Head of caudate nucleus (tissue), 42 donors: ENCODE data around the gene ARL5C.

Experiments used
- DNase-seq, 42 donors: peaks; one replicate each; pipeline versions ENCODE4 v3.0.0 to v3.0.0-alpha.2; 2020 to 2021; ENCODE audit warnings: mixed read lengths in 7 of 42
- intact Hi-C: fragments of 100-400 bp; cut with DNase I; formaldehyde crosslinking; loops from one replicate; pipeline ENCODE4 v1.15.0; 2022

ARL5C gene

DNA sequence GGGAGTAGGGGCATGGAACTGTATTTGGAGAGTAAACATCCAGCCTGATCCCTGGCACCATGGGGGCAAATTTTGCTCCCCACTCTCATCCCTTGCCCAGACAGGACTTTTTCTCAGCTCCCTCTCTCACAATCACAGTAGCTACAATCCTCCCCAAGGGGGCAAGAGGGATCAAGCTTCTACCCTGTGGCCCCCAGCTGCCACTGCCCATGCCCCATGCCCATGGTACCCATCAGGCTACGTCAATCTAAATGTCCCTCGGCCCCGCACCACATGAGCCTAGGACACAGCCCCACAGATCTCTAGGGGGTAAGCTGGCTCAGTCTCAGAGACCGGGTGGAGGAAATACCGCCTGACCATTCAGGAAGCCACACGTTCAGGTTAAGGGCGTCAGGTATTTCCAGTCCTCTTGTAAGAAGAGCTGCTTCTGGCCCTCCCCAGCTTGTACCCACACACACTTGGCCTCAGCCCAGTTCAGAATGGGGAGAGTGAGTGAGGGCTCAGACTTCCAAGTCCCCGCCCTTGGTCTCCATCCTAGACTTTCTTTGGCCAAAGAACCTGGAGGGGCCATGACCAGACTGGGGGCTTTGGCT lies 29.7 kb upstream of the ARL5C start:
- DNase-seq: peak in 1 of 42 donors; percentile 44
- intact Hi-C loops: no loop called here

DNA sequence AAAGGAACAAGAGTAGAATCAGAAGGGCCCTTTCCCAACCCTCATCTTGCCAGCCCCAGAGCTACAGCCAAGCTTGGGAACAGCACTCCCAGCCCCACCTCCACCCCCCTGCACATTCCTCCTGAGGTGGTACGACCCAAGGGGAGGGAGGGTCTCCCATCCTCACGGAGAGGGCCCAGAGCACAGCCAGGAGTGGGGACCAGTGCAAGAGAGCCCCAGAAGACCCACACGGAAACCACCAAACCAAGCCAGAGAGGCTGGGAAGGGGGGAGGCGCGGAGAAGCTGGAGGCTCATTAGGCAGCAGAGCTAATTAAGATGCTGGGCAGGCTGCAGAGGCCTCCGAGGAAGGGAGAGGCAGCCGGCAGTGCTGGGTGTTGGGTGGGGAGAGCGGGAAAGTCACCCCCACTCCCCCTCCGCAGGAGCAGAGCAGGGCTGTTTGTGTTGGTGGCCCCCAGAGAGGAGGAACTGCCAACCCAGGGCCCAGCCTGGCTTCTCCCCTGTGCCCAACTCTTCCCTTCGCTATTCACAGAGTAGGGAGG lies 29.1 kb upstream of the ARL5C start:
- intact Hi-C loops: no loop called here
- peak in 28 of 42 donors; percentile 31 to 82 (median 59) for DNase-seq

DNA sequence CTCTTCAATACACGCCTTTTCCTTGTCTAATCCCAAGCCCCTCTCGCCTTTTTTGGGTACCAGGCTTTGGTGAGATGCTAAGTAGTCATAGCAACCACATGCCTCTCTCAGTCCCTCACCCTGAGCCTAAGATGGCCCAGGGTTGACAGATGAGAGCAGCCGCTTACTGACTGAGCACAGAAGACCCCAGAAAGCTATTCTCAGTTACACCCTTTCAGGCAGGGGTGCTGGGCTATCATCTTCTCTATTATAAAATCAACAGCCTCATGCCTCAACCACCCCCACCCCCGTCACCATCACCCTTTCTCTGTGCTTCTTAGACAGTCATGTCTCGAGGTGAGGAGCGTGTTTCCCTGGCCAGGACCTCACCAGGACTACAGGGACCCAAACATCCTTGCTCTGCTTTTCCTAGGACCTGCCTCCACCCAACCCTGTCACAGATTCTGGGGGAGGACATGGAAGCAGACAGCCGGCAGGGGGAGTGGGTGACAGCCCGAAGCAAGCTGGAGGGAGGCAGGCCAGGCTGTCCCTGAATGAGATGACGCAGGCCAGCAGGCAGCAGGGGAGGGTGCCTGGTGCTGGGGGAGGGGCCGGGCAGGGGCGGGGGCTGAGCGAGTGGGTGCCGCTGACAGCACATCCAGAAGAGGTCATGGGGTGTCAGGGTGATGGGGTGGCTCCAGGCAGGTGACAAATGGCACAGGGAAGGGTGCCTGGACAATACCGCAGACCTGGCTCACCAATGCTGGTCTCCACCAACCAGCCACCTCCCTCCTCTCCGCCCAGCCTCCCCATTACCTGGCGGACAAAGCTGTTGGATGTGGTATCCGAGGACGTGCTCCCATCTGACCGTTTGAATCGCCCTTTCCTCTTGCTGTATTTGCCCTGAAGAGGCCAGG lies 28.4 kb upstream of the ARL5C start:
- DNase-seq: peak; percentile 55 to 94 (median 80)
- intact Hi-C loops: no loop called here

DNA sequence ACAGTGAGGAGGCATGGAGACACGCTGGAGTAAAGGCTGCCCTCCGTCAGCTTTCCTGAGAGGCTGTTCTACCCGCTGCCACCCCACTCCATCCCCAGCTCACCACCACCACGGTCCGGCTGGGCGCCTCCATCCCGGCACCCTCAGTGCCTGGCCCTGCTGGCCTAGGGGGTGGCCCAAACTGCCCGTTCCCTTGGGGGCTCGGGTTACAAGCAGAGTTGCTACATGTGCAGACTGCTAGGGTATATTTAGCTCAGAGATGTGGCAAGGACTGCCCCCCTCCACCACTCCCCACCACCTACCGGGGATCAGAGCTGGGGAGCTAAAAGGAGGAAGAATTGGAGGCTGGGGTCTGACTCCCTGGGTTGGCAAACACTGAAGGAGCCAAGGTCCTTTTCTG lies 27.4 kb upstream of the ARL5C start:
- intact Hi-C loops: no loop called here
- no peak for DNase-seq

DNA sequence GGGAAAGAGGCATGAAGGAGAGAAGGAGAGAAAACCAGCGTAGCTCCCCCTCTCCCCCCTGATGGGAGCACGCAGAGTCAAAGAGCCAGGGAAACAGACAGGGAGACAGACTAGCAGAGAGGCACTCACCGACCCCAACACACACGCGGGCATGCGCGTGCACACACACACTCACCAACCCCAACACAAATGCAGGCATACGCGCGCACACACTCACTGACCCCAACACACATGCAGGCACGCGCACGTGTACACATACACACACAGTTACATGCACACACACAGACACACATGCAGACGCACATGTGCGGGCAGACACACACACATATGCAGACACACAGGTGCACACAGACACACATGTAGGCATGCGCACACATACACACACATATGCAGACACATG lies 26.9 kb upstream of the ARL5C start:
- DNase-seq: no peak
- intact Hi-C loops: no loop called here

DNA sequence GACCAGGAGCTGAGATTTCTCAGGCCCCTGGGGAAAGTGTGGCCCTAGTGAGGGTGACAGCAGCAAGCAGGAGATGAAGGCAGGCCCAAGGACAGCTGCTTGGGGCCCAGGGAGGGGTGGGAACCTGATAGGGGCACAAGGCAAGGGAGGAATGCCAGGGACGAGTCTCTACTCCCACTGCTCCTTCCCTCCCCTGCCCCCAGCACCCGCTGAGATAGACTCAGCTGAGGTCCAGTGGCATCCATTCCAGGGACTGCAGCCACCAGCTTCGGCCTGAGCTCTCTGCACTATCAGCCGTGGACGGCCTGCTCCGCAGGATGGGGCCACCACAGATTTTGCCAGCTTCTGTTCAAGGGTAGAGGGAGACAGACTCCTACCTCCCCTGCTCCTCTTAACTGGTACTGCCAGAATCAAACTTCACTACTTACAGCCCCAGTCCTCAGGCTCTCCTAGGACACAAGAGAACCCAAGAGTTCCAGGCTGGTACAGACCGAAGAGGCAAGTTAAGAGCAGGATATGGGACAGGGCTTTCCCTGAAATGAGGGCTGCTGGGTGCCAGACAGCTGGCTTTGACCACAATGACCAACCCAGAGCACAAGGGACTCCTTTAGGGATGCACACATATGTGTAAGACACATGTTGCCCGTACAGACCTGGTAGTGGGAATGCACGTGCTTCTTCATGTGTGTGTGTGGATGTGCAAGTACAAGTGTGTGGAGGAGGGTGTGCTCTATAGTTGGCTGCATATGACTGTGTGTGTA lies 26.0 kb upstream of the ARL5C start:
- intact Hi-C loops: no loop called here
- DNase-seq: no peak

DNA sequence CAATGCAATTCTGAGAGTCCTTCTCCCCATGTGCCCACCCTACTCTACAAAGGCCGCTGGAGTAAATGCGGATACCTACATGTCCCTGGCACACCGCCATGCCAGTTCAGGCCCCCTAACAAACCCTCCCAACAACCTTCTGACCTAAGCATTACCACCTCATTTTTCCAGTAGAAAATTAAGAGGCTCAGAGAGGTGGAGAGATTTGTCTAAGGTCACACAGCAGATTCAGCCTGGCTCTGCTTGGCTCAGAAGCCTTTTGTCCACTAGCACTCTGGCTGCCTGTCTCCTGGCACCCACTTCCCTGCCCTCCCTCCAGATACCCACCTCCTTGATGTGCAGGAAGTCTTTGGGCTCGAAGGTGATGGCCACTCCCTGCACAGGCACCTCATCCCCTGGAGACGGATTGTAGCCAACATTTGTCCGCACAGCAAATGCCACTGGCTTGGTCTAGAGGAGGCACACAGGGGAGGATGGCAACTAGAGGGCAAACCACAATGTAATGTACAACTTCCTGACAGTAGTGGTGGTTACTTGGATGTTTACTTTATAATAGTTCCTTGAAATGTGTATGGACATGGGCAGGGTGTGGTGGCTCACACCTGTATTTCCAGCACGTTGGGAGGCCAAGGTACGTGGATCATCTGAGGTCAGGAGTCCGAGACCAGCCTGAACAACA lies 21.3 kb upstream of the ARL5C start:
- intact Hi-C loops: no loop called here
- DNase-seq: no peak

DNA sequence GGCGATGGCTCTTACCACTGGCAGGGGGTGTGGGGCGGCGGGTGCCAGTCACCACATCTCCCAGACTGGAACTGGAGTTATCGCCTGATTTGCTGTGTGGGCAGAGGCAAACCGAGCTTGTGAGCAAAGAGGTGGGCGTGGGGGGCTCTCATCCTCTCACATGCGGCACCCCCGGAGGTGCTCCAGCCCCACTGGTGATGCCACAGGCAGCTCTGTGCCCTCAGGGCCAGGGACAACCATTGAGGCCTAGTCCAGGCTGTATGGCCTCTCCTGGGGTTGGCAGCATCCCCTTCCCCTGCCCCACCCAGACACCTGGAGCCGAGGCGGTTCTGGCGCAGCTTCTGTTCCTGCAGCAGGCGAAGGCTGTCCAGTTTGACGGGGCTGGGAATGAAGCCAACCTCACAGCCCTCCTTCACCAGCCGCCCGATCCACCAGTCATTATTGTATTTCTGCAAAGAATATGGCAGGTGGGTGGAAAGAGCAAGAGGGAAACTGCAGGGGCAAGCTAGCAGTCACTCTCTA lies 20.6 kb upstream of the ARL5C start:
- intact Hi-C loops: no loop called here
- DNase-seq: peak in 6 of 42 donors; percentile 13 to 63 (median 41)

DNA sequence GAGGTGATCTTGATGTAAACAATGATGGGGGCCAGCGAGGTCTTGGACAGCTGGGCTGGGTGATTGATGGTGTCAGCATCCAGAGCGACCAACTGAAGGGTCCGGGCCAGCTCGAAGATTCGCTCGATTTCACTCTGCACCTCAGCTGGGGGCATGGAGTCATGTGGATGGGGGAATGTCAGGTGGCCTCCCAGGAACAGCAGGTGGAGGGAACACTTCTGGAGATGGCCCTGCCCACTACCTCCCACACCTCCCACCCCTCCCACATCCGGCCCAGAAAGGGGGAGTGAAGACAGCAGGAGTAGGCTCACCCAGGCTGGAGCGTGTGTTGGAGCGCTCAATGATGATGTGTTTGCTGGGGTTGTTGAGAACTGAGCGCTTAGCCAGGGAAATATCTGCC lies 17.8 kb upstream of the ARL5C start:
- no peak for DNase-seq
- intact Hi-C loops: no loop called here

DNA sequence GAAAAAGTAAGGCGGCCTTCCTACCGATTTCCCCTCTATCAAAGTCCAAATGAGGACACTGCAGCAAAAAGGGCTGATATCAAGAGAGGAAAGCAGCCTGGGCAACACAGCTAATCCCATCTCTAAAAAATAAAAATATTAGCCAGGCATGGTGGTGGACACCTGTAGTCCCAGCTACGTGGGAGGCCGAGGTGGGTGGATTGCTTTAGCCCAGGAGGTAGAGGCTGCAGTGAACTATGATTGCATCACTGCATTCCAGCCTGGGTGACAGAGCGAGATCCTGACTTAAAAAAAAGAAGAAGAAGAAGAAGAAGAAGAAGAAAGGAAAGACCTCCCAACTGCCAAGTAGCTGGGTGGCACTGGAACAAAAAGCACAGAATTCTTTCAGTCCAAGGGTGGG lies 17.1 kb upstream of the ARL5C start:
- intact Hi-C loops: no loop called here

DNA sequence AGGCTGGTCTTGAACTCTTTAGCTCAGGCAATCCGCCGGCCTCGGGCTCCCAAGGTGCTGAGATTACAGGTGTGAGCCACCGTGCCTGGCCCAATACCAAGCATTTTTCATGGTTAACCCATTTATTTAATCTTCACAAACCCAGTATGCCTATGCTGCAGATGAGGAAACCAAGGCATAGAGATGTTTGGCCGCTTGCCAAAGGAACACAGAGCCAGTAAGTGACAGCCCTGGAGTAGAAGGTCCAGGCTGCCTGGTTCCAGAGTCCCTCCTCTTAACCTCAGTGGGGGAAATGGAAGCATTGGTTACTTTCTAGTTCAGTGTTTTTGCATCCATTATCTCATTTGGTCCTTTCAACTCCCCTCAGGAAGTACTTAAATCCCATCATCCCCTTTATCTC lies 15.3 kb upstream of the ARL5C start:
- intact Hi-C loops: no loop called here
- no peak for DNase-seq

More for the DNA sequence above, 17.1 kb upstream of the ARL5C start:
- no peak for DNase-seq

DNA sequence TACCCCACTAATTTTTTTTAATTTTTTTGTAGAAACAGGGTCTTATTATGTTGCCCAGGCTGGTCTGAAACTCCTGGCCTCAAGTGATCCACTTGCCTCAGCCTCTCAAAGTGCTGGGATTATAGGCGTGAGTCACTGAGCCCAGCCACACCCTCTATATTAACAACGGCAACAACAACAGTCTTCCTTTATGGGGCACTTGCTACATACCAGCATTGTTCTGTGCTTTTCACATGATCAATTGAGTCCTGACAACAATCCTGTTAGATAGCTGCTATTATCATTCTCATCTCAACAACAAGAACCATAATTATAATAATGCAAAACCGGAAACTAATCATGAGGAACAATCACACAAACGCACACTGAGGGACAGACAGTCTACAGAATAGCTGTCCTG lies 12.6 kb upstream of the ARL5C start:
- DNase-seq: no peak
- intact Hi-C loops: no loop called here

DNA sequence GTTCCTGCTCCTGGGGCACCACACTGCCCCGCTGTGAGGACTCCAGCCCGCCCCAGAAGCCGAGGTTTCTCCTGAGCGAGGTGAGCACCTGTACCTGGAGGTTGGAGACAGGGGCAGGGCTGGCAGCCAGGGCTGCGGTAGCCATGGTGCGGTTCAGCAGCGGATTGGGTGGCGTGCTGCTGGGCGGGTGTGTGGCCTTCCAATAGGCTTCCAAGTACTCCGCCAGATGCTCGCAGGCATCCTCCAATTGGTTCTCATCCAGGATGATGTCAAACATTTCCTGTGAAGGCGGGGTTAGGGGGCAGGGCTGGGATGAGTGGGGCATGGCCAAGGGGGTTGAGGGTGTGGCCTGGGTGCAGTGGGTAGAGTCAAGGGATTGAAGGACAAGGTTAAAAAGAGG lies 11.3 kb upstream of the ARL5C start:
- intact Hi-C loops: no loop called here

DNA sequence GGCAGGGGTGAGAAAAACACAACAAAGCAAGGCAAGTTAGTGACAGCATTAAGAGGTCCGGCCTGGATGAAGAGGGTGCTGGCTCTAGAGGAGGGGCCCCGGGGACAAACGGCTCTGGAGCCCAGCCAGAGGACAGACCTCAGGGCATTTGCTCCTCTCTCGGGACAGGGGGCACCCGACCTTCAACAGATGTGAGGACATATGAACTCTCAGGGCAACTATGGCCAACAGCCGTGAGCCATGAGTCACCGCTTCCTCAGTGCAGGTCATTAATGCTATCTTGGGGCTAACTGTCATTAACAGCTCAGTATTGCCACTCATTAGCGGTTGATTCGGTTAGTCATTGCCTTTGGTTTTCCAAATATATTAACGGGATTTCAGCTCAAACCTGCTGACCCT lies 9.7 kb upstream of the ARL5C start:
- no peak for DNase-seq
- intact Hi-C loops: no loop called here

More for the DNA sequence above, 11.3 kb upstream of the ARL5C start:
- no peak for DNase-seq

DNA sequence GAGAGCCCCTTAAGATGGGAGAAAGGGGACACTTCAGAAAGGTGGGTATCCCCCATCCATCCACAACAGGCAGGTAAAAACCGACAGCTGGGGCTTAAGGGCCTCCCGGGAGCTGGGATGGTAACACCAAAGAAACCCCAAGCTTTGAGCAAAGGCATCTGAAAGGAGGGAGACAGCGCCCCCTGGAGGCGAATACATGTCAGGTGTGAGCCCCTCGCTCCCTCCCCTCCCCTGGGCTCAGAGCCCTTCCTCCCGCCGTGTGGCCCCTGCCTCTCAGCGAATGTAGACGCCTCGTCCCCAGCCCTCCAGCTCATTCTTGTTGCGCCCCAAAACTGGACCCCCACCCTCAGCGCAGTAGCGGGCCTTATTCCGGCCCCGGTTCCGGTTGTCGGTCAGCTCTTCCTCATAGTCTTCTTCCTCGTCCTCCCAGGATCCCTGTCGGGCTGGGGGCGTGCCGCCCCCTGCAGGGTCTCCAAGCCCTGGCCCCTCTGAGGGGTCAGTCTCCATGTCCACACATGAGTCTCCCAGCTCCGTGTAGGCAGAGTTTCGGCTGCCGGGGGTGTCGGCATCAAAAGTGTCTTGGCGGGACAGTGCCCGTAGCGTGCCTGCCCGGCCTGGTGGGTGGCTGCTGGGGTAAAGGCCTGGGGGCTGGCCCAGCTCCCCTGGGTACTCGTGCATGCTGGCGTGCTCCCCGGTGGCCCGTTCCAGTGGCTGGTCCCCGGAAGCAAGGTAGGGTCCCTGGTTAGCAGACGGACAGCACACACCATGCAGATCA lies 9.1 kb upstream of the ARL5C start:
- intact Hi-C loops: no loop called here
- peak in 41 of 42 donors; percentile 58 to 91 (median 79) for DNase-seq

DNA sequence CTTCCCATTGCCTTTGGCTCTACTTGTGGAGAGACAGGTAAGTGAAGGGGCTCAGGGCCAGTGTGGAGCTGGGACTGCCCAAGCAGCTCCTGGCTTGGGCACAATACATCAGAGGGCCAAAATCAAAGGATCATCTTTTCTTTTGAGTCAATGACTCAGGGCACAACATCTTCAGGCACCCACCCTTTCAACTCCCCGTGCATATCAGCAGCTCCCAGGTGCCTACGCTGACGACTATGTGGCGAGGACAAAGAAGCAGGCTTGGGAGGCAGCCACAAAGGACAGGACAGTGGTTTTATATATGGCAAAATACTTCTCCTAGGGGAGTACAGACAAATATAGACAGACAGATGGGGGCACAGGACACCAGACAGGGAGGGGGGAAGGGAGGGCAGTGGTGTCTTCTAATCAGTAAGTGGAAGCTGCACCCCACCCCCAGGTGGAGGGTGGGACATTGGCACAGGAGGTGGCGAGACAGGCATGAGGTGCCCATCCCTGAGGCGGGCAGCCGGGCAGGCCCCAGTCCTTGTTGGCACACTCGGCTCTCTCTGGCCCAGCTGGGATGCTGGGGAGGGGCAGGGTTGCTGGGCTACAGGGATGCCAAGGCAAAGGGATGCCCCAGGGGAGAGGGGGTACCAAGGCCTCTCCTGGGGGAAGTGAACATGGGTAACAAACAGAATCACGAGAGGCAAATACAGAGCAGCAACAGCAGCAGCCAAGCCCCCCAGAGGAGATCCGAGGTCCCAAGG lies 7.7 kb upstream of the ARL5C start:
- intact Hi-C loops: no loop called here
- DNase-seq: peak in 4 of 42 donors; percentile 21 to 40 (median 33)

DNA sequence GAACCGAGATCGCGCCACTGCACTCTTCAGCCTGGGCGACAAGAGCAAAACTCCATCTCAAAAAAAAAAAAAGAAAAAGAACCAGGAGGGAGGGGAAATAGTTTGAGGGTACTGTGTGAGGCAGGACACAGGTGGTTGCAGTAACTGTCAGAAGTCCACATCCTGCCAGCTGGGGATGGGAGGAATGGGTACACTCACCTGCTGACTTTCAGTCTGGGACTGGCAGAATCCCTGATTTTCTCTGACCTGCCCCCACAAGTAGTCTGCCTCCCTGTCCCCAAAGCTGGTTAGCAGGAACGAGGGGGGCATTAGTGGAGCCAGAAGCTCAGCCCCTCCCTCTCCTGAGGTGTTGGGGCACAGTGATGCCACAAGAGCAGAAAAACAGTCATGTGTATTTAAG lies 7.1 kb upstream of the ARL5C start:
- intact Hi-C loops: no loop called here
- no peak for DNase-seq

DNA sequence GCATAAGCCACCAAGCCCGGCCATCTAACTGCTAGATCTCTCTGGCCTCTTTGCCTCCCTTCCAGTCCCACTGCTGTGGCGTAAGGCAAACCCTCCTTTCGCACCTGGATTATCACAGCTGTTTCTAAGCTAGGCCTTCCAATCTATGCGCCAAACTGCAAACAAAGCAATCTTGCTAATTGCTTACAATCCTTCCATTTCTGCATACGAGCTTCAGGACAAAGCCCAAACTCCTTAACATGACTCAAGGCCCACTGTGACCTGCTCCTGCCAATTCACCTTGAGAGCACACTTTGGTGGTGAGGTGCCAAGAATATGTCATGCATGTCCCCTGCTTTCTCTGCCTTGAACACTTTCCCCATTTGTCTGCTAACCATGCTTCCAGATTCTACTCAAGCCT lies 6.0 kb upstream of the ARL5C start:
- intact Hi-C loops: no loop called here
- no peak for DNase-seq
